Endothelial cell of umbilical vein (primary cell): ENCODE measurements around the gene CTF1. TPM values are rescaled to one million over a fixed set of nuclear protein-coding genes. Genes with fewer than 3 reads are reported as not detected.
A peak's percentile ranks its signal among the peaks of the same experiment; 100 is the strongest.

Experiments
- BruUV-seq: library from RNA; stranded (reverse); fragments of 400-500 nt; replicated peaks from 2 replicates; lab custom pipeline; 2021; lab: Mats Ljungman, UMichigan
- CTCF ChIA-PET: fragments of 300-600, 350-600 bp; sonication (Branson Sonifier 250); formaldehyde crosslinking; loops from one replicate; lab custom pipeline; 2021; ENCODE audit warnings: antibody characterized with exemption, inconsistent platforms; lab: Charles Lee
- POLR2A ChIA-PET: fragments of 300-600, 350-600 bp; sonication (Branson Sonifier 250); formaldehyde crosslinking; loops from one replicate; lab custom pipeline; 2021; ENCODE audit warnings: antibody characterized with exemption, inconsistent platforms; lab: Charles Lee
- DNase-seq: peaks from one replicate; pipeline ENCODE4 v3.0.0-alpha.2; 2011; ENCODE audit warnings: low read depth, low spot score
- FAIRE-seq: peaks from 2 replicates; lab custom pipeline; 2011; peaks lifted over from hg19 to GRCh38; lab: Jason Lieb, UNC
- H2AFZ ChIP-seq: 2 replicates; pipeline ENCODE4 v1.6.0; 2012; ENCODE audit warnings: low read depth, low read length, control low read depth, inconsistent platforms
- H3K27ac ChIP-seq: 2 replicates; pipeline ENCODE4 v1.5.1; 2011; ENCODE audit warnings: low read depth, mild to moderate bottlenecking, control low read depth, low read length, moderate library complexity; ENCODE audit not compliant: insufficient read depth
- H3K27me3 ChIP-seq, 2 experiments: 2 replicates each; pipeline versions ENCODE4 v1.6.0 to v1.6.1; 2011; ENCODE audit warnings: low read length in 2 of 2, mixed read lengths in 1 of 2; ENCODE audit not compliant: control insufficient read depth in 2 of 2, insufficient read depth in 2 of 2
- H3K36me3 ChIP-seq, 2 experiments: 2 replicates in 1 of 2; 3 replicates in 1 of 2; pipeline ENCODE4 v1.5.1; 2011; ENCODE audit warnings: low read length in 2 of 2, mild to moderate bottlenecking in 1 of 2, moderate library complexity in 1 of 2; ENCODE audit not compliant: control insufficient read depth in 2 of 2, insufficient read depth in 2 of 2; ENCODE audit errors: extremely low read depth in 1 of 2
- H3K4me1 ChIP-seq: 3 replicates; pipeline ENCODE4 v1.5.1; 2011; ENCODE audit warnings: mild to moderate bottlenecking, low read length; ENCODE audit not compliant: control insufficient read depth, insufficient read depth; ENCODE audit errors: extremely low read depth
- H3K4me2 ChIP-seq: 2 replicates; pipeline ENCODE4 v1.6.1; 2011; ENCODE audit warnings: low read length, control low read depth, mixed read lengths; ENCODE audit not compliant: insufficient read depth
- H3K4me3 ChIP-seq, 3 experiments: fragments of 200-600 bp in 1 of 3; sonication (generic), shearing (Covaris generic) in 1 of 3; replicated peaks in 1 of 3; 2 replicates each; pipeline ENCODE4 v1.5.1; 2011 to 2016; ENCODE audit warnings: control low read depth in 3 of 3, low read length in 3 of 3, mild to moderate bottlenecking in 2 of 3, inconsistent platforms in 1 of 3, low read depth in 1 of 3, moderate library complexity in 1 of 3; ENCODE audit not compliant: insufficient read depth in 1 of 3
- H3K79me2 ChIP-seq: 2 replicates; pipeline ENCODE4 v1.6.0; 2012; ENCODE audit warnings: low read length, inconsistent platforms; ENCODE audit not compliant: control insufficient read depth, insufficient read depth
- H3K9ac ChIP-seq: replicated peaks from 2 replicates; pipeline ENCODE3; 2011; ENCODE audit warnings: low read length, control low read depth; ENCODE audit not compliant: insufficient read depth; ENCODE audit errors: extremely low read depth
- H3K9me1 ChIP-seq: replicated peaks from 3 replicates; pipeline ENCODE4 v1.6.0; 2011; ENCODE audit warnings: mild to moderate bottlenecking, low read length; ENCODE audit not compliant: control insufficient read depth, insufficient read depth; ENCODE audit errors: extremely low read depth
- H3K9me3 ChIP-seq: replicated peaks from 2 replicates; pipeline ENCODE4 v1.5.1; 2012; ENCODE audit warnings: low read length, inconsistent platforms; ENCODE audit not compliant: control insufficient read depth, insufficient read depth
- H4K20me1 ChIP-seq: replicated peaks from 2 replicates; pipeline ENCODE3; 2011; ENCODE audit warnings: mild to moderate bottlenecking, low read length; ENCODE audit not compliant: control insufficient read depth, insufficient read depth; ENCODE audit errors: extremely low read depth
- CTCF ChIP-seq, 2 donors: IDR thresholded peaks; 1 replicate in 1 of 2; 2 replicates in 1 of 2; pipeline ENCODE4 v1.5.1; 2011; ENCODE audit warnings: low read length in 2 of 2, mild to moderate bottlenecking in 2 of 2, moderate library complexity in 2 of 2, control low read depth in 1 of 2, inconsistent platforms in 1 of 2, low read depth in 1 of 2; ENCODE audit not compliant: insufficient read depth in 1 of 2; ENCODE audit errors: extremely low read depth in 1 of 2
- EZH2 ChIP-seq: IDR thresholded peaks from 2 replicates; pipeline ENCODE4 v1.6.1; 2012; ENCODE audit warnings: borderline replicate concordance, low read depth, mild to moderate bottlenecking, moderate library complexity, low read length, inconsistent platforms; ENCODE audit not compliant: severe bottlenecking
- FOS ChIP-seq: IDR thresholded peaks from 2 replicates; pipeline ENCODE4 v1.6.1; 2011; ENCODE audit warnings: mild to moderate bottlenecking, low read length, moderate library complexity, borderline replicate concordance; ENCODE audit not compliant: insufficient read depth
- GATA2 ChIP-seq: IDR thresholded peaks from 2 replicates; pipeline ENCODE4 v1.7.0; 2011; ENCODE audit warnings: low read depth, mild to moderate bottlenecking, moderate library complexity, mixed read lengths, low read length; ENCODE audit not compliant: insufficient read length, insufficient read depth
- JUN ChIP-seq: IDR thresholded peaks from 2 replicates; pipeline ENCODE4 v1.6.1; 2011; ENCODE audit warnings: borderline replicate concordance, low read depth; ENCODE audit not compliant: insufficient read length, insufficient read depth
- MAX ChIP-seq: IDR thresholded peaks from 2 replicates; pipeline ENCODE4 v1.6.1; 2011; ENCODE audit not compliant: insufficient read depth, insufficient read length
- MYC ChIP-seq: IDR thresholded peaks from one replicate; pipeline ENCODE4 v1.6.1; 2011; ENCODE audit warnings: mild to moderate bottlenecking, low read depth, low read length
- POLR2A ChIP-seq: IDR thresholded peaks from 2 replicates; pipeline ENCODE4 v1.6.1; 2012; ENCODE audit warnings: low read depth, mild to moderate bottlenecking, control low read depth, low read length
- POLR2AphosphoS5 ChIP-seq: IDR thresholded peaks from 2 replicates; pipeline ENCODE4 v1.6.1; 2012; ENCODE audit warnings: low read depth, mild to moderate bottlenecking, control low read depth, low read length, moderate library complexity; ENCODE audit not compliant: insufficient read depth
- dilution Hi-C: fragments of 300-500 bp; cut with MboI; formaldehyde crosslinking; loops from one replicate; pipeline ENCODE4 v1.15.0; 2019; ENCODE audit warnings: low sequenced_read_pairs; ENCODE audit not compliant: extremely low pct_ligation_motif_present
- intact Hi-C: fragments of 100-400 bp; cut with micrococcal nuclease; formaldehyde crosslinking; loops from one replicate; pipeline ENCODE4 v1.10.0; 2022
- polyA plus RNA-seq, 4 experiments: library from polyadenylated mRNA; depleted of rRNA in 3 of 4; stranded (reverse) in 3 of 4; unstranded in 1 of 4; fragments of >200 nt; gene quantifications; 2 replicates each; pipeline versions ENCODE4 v1.2.1 to v1.2.3, GENCODE V29; 2011 to 2012; ENCODE audit warnings: missing spikeins in 1 of 4
- total RNA-seq: library from RNA; stranded (reverse); gene quantifications from 2 replicates; pipeline ENCODE4 v1.2.3, GENCODE V29; 2021

CTF1 gene
- total and polyA plus RNA-seq, 2 donors (not counting 3 experiments of a cell fraction or from before 2014, with no cell fraction given) = 1.5 to 4.7 TPM

- Histone ChIP-seq H3K79me2 (no peaks in the 10 kb centered on the region), H4K20me1 (no peaks in the 10 kb centered on the region), H3K9me1 (no peaks in the 10 kb centered on the region), H3K36me3 (peaks cover 0 to 2% of the 10 kb centered on the region in 2 experiments), H3K4me1 (peaks cover 2% of the 10 kb centered on the region), H2AFZ (peak overlapping the region; percentile 57), H3K4me2 (peak overlapping the region; percentile 72), H3K27ac (peak overlapping the region; percentile 44), H3K9me3 (no peaks in the 10 kb centered on the region), H3K27me3 (no peaks in the 10 kb centered on the region), H3K4me3 (peak overlapping the region; percentile 18 to 67 (median 54)), H3K9ac (peak overlapping the region; percentile 52)
- TF ChIP-seq POLR2A (peak; percentile 71), CTCF (IDR thresholded peaks at IDR 0.05; ENCODE audit: extremely low read depth in 1 of 2, insufficient read depth in 1 of 2, low read depth in 1 of 2, low read length in 2 of 2) (peak; percentile 92 to 93), POLR2AphosphoS5 (peak; percentile 21), MYC (no peak), EZH2 (no peak), MAX (no peak), GATA2 (no peak), JUN (no peak), FOS (no peak)
- ChIA-PET CTCF (interaction anchor here (0.7 to 2.7 kb wide), 6 partner anchors 20 to 150 kb away, joined by 3 to 38 read pairs (median 6); no protein-coding TSS in a partner anchor), POLR2A (no interaction called here)
- no TSS peak for BruUV-seq
- dilution Hi-C loops (no loop called here), intact Hi-C loops (loop anchor here (1.0 to 5.0 kb wide), 13 partner anchors 19 to 271 kb away; partner anchors contain the start of genes CFAP119, FBRS, PHKG2 and PRR14)
- peak; percentile 93 for DNase-seq
- no peak for FAIRE-seq
Measured at GRCh38 chr16:30921748-30922419, 25.5 kb downstream of the CTF1 start.
